NCI-H1105 treated with DMSO at 0.1 percent for 48 hours (cell line): ENCODE results near the gene FNDC3B.

ENCODE experiments used
- DNase-seq: peaks from one replicate; lab custom pipeline; 2025; lab: John Stamatoyannopoulos, UW

The FNDC3B gene

DNA sequence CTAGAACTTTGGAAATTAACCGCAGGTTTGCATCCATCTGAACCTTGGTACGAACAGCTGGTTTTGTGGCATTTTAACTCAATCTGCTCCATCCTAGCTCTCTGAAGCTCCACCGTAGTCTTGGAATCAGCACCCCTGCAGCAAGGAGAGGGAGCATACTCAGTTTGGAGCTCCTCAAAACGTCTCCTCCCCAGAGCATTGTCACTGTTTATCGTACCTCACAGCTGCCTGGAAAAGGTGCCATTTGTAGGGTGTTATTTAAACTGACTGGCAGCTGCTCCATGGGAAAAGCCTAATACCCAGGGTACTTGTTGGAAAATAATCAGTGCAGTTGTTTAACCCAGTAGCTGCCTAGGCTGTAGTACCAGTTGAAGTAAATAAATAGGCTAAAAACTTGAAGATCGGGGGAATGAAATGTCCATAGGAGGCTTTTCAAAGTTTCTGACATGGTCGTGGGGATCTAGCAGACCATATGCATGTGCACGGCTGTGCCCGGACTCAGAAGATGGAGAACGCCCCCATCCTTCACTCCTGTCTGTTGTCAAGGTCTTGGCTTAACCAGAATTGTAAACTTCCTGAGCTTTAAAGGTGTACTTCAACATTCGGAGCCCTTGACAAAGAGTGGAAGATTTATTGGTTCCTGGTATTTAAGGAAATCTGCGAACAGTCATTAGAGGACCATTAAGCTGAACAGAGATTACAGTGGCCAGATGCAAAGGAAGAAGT is 365.0 kb downstream of the FNDC3B start:
- no peak for DNase-seq

GRCh38 chr3:172405914-172406313 is 366.5 kb downstream of the FNDC3B start:
- no peak for DNase-seq

DNA sequence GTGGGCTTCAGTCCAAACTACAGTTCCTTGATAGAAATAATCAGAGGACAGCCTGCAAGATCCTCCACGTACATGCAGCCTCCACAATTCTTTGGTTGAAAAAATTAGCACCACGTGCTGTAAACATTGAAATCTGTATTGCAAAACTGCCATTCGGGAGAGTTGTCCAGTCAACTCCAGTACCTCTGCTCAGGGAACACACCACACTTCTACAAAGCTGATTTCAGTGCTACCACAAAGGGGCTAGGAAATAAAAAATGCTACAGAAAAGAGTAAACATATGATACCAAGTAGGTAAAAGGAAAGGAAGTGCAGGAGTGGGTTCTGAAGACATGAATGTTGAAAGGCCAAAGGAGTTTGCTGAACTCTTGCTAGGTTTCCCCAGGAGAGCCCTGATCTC is 368.5 kb downstream of the FNDC3B start:
- DNase-seq, result no peak

- DNase-seq, result no peak
Observed at GRCh38 chr3:172410702-172411477, 371.5 kb downstream of the FNDC3B start.

GRCh38 chr3:172411478-172411947 is 372.1 kb downstream of the FNDC3B start:
- no peak for DNase-seq

GRCh38 chr3:172415323-172415722 is 375.9 kb downstream of the FNDC3B start:
- no peak for DNase-seq

GRCh38 chr3:172437713-172438112 is 398.3 kb downstream of the FNDC3B start:
- no peak for DNase-seq

GRCh38 chr3:172438186-172438585 is 398.8 kb downstream of the FNDC3B start:
- DNase-seq, result no peak

GRCh38 chr3:172441581-172441980 is 402.2 kb downstream of the FNDC3B start:
- no peak for DNase-seq

DNA sequence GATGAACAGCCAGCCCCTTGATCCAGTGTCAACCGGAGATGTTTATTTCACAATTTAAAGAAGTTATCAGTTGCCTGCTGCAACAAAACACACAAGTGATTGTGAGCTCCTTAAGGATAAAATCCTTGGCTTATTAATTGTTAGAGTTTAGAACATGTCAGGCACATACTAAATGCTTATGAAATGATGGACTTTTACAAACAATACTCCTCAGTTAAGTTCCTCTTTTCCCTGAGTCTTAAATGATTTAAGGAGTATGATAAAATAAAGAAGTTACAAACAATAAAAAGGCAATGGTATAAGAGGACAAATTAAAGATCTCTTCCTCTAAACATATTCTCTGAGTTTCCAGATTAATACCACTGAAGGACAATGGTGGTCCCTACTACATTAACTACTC is 403.2 kb downstream of the FNDC3B start:
- DNase-seq, result no peak

- DNase-seq, result no peak
Observed at GRCh38 chr3:172444821-172445220, 405.4 kb downstream of the FNDC3B start.

DNA sequence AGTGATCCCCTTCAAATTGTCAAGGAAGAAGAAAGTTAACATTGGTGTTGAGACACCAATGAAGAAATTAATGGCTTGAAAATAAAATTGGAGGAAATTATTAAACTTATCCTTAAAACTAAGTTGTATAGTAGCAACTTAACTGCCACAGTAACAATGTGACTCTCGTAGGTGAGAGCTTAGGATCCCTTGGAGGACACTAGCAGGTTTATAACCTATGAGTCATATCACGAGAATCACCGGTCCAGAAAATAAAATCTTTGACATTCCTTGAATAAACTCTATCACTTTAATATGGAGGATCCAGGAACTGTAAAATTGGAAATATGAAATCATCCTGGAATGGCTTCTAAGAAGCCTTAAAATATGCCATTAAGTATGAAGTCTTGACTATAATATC is 406.8 kb downstream of the FNDC3B start:
- no peak for DNase-seq

DNA sequence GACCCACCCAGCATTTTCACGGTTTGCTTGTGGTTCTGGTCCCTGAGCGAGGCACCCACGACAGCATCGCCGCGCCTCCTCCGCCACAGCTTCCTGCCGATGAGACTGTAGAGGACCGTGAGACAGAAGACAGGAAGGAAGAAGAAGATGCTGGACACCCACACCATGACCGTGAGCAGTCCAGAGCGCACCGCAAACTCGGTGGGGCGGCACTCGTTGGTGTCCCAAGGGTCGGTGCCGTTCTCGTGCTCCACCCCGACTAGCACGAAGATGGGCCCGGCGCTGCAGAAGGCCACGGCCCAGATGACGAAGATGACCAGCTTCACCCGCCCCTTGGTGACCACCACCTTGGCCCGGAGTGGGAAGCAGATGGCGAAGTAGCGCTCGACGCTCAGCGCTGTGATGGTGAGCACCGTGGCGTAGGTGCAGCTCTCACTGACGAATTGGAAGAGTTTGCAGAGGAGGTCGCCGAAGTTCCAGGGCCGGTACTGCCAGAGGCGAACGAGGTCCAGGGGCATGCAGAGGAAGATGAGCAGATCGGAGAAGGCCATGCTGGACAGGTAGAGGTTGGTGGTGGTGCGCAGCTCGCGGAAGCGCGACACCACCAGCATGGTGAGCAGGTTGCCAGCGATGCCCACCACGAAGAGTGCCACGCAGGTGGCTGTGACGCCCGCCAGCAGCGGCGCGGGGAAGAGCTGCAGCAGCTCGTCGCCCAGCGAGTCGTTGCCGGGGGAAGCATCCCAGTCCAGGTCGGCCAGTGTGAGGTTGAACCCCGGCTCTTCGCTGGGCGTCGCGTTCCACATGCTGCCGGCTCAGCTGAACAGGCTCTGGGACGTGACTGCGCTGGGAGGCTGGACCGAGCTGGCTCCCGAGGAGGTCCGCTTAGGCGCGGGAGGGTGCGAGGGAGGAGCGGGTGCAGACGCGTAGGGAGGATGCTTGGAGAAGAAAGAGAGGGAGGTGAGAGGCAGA is 408.5 kb downstream of the FNDC3B start, which contains the start of gene GHSR:
Gene GHSR, minus strand, starts transcription at position 846 of the 969 bp plus-strand sequence. Its CDS starts 43 bp downstream, at position 803.
- no peak for DNase-seq

GRCh38 chr3:172448661-172449465 is 409.5 kb downstream of the FNDC3B start:
- no peak for DNase-seq

DNA sequence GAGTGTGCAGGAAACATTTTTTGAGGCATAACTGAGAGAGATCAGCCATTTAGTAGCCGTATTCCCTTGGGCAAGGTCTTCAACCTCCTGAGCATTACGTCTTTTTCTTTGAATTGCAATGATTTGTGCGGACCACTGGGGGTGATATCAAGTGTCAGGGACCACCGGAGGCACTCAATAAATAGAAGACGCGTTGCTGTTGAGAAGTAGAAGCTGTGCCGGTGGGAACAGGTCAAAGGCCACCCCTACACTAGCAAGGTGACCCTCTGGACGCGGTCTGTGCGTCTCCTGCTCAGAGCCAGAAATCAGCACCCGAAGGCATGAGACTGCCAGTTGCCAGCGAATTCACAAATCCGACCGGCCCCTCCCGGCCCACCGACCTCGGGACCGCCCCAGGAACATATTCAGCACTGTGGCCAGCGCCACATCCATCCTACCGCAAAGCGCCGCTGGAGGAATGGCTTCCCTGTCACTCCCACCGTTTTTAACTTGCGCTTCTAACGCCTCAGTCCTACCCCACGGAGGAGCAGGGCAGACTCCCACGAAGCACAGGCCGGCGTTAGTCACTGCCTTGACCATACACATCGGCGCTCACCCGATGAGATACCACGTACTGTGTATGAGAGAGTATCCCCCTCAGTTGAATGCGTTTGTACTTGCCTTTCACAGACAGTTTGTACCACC is 410.2 kb downstream of the FNDC3B start:
- no peak for DNase-seq
